GM21381 (cell line): ENCODE measurements around the gene PRDM16.

Experiments used
- ATAC-seq: cut with Tn5 transposase; IDR thresholded peaks from one replicate; pipeline ENCODE4 v1.9.1; 2021; ENCODE audit warnings: mild to moderate bottlenecking, moderate library complexity; ENCODE audit not compliant: unreplicated experiment

Gene PRDM16

DNA sequence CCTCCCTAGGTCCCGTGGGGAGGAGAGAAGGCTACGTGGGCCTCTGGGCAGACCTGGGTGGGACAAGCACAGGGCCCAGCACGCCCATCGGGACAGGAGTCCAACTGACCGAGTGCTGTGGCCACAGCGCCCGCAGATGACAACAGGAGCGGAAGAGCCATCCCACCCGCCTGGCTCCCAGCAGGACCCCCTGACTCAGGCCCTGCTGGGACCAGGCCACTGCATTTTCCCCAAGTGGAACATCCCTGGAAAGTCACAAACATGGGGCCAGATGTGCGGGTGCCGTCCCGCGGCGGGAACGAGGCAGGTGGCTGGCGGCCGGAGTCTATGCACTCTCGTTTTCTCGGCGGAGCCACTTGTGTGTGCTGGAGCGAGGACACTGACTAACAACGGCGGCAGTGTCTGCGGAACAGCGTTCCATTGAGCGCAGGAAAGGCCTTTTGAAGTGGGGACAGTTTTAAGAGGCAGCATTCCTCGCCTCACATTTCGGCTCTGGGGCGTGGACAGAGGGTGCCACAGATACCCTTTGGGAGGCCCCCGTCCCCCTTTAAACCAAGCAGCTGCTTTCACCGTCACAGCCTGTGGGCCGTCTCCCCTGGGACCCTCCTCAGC, 291.7 kb downstream of the PRDM16 start:
- ATAC-seq = no peak

DNA sequence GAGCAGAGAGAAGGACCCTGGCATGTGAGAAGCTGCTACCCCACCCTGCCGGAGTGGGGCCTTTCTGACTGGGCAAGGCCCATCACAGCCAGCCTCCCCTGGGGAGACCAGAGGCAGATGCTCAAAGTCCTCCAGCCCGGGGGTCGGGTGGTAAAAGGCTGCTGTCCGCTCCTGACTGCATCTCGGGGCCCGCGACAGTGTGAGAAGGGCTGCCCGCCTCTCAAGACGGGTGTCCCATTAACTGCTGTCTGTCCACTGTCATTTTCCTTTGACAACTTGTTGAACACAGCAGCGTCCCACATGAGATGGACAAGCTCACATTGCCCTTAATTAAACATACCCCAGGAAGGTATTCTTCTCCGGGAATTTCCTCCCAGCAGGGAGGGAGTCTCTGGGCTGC, 294.0 kb downstream of the PRDM16 start:
- no peak for ATAC-seq

DNA sequence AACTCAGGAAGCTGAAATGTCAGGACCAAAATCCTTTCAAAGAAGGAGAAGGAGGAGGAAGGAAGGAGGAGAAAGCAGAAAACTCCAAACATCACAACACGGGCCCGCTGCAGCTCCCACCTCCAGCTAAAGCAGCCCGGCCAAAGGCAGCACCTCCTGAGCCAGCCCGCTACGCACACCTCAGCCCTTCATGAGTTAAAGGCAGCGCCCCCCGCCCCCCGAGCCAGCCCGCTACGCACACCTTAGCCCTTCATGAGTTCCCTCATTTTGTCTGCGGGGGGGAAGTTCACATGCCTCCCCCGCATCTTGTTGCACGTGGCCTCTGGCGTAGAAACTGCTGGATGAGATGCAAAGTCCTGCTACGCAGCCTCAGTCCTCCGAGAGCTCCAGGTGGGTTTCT, 294.8 kb downstream of the PRDM16 start:
- no peak for ATAC-seq

DNA sequence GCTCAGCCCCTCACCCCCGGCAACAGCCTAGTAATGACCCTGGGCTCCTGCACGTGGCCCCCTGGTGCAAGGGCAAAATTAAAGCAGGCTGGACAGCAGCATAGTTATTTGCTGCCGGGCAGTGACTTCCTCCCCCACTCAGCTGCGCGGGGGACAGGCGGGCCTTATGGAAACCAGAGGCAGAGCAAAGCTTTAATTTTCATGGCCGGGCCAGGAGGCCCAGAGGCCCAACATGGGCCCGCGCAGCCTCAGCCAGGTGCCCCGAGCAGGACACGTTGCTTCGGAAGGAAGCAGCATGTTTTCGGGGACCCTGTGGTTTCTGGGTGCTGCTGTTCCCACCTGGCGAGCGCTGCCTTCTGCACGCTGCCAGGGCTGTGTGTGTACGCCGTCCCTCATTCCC, 295.5 kb downstream of the PRDM16 start:
- ATAC-seq = no peak

DNA sequence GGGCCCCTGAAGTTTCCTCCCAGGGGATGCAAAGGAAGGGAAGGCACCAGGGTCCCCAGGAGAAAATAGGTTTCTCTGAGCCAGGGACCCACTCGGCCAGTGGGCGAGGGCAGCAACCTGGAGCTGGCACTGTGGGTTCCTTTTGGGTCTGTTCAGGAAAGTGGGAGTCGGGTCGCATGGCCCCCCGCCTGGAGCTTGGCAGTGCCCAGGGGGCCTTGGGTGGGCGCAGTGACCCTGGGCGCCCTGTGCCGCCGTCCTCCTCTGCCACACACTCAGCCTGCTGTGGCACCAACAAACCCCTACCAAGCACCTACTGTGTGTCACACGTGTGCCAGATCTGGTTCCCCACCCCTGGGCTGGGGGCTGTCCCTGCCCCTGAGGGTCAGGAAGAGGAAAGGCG, 296.0 kb downstream of the PRDM16 start:
- no peak for ATAC-seq

DNA sequence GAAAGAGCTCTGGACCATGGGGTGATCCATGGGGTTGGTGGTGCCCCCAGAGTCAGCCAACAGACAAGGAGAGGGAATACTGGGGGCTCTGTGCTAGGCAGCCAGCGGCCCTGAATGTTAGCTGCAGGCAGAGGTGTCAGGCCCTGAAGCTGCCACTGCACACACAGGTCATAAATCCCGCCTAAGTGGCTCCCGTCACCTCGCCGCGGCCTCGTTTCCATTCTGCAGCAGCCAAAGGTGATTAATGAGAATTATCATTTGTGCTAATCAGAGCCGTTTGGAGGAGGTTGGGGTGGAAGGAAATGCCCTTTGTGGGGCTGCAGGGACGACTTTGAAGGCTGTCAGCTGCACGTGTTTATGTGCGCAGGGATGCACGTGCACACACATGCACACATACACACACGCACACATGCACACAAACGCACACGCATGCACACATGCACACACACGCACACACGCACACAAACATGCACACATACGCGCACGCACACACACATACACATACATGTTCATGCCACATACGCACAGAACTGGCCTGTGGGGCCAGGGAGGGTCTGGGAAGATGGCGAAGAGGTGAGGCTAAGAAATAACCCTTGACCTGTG, 296.6 kb downstream of the PRDM16 start:
- ATAC-seq = no peak

DNA sequence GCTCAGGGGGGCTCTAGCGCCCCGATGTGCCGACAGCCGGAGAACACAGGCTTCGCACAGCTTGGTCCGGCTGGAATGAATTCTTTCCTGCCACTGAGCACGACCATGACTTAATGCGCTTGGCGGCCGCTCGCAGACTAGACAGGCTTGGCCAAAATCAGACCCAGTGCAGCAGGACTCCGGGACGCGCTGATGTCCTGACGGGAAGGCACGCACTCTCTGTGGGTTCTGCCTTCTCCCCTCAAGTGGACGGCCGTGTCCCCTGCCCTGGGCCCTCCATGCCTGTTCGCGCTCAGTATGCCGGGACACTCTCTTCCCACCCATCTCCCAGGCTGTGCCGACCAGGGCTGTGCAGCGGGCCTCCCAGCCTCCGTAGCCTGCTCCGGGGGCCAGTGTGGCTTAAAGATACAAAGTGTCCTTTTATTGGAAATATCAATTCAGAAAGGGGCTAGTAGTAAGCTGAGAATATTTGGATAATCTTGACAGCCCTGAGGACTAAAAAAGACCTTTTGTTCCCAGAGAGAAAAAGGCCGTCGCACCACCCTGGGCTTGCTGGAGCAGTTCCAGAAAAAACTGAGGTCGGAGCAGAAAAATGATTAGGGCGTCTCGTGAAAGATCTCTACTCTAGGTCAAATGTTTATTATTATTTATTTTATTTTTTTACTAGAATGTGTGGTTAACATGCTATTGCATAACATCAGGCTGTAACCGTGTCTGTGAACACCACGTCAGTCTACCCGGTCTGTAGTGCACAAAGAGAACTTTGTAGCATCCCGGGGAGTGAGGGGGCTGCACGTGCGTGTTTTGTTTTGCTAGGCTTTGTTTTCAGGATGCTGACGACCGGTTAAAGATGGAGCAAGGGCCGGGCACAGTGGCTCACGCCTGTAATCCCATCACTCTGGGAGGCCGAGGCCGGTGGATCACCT, 297.4 kb downstream of the PRDM16 start:
- ATAC-seq = no peak

DNA sequence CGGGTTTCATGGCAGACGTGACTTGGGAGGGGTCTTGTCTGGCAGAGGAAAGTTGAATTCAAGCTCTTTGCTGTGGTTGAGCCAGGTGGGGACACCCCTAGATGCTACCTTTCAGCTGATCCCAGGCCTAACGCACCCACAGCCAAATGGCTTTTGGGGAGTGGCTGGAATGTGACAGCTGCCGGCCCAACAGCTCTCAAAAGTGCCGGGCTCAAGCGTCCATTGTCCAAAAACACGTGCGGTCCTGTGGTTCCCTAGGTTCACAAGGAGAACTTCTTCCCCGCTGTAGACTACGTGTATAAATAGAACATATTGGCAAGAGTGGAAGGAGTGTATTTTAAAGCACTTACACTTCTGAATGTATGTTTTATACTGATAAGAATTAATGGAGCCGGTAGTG, 298.4 kb downstream of the PRDM16 start:
- no peak for ATAC-seq

DNA sequence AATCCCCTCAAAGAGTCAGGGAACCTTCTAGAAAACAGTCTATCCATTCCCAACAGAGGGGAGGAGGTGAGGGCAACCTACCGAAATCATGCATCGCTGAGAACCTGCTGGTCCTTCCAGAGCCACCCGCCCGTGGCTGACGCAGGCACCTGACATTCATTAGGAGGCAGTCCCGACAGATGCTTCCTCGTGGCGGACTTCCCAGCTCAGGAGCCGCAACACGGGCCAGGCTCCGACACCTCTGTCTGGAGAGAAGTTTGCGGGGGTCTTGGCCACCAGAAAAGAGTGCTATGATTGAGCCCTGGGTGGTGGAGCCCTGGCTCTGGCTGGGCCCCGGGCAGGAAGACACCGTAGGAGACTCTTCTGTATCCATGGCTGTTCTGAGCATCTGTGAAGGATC, 299.1 kb downstream of the PRDM16 start:
- no peak for ATAC-seq

DNA sequence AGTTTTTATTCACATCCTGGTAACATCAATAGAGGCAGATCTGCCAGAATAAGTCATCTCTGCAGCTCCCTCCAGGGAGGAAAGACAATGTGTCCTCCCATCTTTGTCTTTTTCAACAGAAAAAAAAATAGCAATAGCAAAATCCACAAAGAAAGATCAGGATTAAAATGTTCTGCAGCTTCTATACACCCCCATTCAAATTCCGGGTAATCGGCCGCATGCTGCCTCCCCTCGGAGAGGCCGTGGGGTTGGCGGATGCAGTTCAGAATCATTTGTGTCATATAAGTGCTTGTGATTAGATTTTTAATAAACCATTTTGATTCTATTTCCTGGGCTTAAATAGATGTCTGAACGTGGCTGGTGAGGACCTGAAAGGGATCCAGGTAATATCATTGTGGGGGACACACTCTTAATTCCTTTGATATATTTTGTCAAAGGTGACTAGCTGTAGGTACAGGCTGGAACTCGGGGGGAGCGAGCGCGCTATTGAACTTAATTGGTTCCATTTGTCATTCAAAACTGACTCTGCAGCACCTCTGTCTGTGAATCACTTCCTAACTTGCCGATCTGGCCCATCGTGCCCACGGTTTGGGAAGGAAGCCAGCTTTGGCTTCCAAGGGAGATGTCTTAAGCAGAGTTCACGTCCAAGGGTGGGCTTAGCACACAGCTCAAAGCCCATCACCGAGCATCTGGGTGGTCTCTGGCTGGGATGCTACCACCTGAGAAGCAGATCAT, 299.9 kb downstream of the PRDM16 start:
- no peak for ATAC-seq

DNA sequence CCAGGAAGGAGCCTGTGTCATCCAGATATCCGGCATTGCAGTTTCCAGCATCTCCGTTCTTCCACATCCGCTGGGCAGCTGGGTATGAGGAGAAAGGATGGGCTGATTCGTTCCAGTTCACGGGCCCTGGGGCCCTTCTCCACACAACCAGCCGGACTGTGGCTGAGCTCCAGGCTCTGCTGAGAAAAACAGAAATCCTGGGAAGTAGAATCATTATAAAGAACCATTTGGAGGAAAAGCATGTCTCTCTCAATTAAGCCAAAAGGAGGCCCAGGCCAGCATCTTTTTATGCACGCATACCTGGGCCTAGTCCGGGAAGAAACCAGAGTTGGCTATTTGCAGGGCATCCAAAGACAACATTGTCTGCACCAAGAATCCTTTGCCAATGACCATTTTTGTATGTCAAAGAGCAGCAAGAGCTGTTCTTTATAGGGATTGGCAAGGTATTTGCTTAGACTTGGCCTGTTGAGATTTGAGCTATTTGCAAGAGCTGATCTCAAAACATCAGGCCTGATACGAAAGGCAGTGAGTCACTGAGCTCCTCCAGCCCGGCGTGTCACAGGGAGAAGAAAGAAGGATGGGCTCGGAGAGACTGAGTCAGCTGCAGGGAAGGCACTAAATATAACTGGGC, 300.6 kb downstream of the PRDM16 start:
- no peak for ATAC-seq

DNA sequence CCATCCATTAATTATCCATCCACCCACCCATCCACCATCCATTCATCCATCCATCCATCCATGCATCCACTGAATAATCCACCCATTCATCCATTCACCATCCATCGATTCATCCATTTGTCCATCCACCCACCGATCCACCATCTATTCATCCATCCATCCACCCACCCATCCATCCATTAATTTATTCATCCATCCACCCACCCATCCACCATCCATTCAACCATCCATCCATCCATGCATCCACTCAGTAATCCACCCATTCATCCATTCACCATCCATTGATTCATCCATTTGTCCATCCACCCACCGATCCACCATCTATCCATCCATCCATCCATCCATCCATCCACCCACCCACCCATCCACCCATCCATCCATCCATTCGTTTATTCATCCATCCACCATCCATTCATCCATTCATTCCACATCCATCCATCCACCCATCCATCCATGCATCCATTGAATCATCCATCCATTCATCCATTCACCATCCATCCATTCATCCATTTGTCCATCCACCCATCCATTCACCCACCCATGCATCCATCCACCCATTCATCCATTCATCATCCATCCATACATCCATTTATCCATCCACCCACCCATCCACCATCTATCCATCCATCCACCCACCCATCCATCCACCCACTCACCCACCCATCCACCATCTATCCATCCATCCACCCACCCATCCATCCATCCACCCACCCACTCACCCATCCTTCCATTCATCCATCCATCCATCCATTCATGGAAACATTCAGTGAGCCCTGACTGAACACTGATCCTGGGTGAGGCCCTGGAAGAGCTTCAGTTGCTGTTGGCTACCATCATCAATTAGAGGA, 302.1 kb downstream of the PRDM16 start:
- ATAC-seq = no peak

DNA sequence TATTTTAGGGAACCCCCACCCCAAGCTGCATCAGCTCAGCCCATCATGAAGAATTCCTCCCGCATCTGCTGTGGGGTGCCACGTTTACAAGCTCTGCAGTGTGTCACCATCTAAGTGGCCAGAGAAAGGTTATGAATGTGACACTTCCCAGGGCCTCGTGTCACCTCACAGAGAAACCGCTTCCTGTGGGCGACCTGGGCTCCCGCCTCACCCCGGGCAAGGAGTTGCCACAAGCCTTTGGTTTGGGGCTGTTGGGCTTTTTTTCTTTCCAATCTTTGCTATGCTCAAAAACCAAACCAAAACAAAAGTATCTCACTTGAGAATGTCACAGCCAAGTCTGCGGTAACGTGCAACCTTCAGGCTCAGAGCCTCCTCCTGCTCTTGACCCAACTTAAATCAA, 303.3 kb downstream of the PRDM16 start:
- no peak for ATAC-seq

DNA sequence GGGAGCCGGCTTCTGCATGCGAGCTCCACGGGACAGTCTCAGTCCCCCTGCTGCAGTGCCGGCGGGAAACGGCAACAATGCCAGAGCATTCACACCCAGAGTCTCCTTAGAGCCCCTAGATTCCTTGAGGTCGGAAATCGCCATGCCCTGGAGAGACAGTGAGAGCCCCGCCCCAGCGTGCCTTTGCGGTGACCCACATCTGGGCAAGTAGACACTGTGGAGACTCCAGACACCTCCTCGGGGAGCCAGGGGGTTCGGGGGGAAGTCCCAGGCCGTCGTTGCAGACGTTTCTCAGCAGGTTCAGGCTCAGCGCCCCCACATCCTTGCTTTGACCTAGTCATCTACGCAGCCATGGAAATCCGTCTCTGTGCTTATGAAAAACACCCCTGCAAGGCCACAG, 304.2 kb downstream of the PRDM16 start:
- no peak for ATAC-seq

DNA sequence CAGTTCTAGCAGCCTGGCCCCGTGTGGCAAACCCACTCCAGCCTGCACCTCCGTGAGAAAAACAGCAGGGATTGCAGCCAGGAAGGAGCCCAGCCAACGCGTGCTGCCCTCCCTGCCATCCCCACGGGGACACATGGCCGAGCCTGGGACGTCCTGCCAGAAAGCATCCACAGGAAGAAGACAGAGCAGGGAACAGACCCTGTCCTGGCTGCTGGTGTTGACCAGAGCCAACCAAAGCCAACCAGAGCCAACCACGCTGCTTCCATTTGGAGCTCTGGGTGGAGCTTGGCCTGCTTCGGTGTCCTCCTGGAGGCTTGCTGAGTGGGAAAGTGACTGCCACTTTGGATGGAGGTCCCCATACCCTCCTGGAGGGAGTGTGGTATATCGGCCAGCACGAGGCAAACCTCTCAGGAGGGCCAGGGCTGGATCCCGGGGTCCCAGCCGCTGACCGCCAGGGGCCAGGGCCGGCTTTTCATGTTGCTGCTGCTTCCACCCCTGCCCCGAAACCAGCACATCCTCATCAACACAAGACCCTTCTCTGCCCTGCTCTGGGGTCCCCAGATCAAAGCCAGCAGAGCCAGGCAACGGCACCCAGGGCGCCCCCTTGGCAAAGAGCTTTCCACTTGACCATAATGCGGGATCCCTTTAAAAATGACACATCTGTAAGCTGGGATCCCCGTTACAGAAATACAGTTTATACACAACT, 304.9 kb downstream of the PRDM16 start:
- no peak for ATAC-seq

DNA sequence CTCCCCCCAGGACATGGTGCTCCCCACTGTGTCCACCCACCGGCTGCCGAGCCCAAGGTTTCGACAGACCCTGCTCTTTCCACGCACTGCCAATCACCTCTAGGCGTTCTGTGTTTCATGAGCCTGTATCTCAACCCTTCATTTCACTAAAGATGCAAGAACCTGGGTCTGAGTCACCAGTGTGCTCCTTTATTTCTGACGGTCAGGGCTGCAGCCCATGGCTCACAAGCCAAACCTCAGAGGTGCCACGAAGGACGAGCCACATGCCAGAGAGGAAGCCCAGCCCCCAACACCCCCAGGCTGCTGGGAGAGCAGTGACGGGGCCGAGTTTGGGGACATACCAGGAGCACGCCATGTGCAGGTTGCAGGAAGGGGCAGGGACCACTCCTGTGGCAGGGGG, 306.2 kb downstream of the PRDM16 start:
- no peak for ATAC-seq

DNA sequence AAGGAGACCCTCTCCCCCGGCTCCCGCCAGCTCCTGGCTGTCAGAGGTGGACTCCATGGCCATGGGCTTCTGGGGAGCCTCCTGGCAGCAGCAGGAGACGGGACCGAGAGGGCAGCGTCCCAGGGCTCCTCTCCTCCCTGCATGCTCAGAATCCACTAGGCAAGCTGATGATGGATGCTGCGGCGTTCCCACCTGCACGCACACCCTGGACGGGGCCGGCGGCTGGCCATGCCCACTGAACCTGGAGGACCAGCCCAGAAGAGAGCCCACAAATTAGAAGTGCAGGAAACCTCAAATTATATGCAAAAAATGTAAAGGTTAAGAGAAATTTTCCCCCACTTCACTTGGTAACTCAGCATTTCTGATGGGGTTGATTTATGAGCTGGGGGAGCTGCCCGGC, 308.2 kb downstream of the PRDM16 start:
- ATAC-seq = no peak

DNA sequence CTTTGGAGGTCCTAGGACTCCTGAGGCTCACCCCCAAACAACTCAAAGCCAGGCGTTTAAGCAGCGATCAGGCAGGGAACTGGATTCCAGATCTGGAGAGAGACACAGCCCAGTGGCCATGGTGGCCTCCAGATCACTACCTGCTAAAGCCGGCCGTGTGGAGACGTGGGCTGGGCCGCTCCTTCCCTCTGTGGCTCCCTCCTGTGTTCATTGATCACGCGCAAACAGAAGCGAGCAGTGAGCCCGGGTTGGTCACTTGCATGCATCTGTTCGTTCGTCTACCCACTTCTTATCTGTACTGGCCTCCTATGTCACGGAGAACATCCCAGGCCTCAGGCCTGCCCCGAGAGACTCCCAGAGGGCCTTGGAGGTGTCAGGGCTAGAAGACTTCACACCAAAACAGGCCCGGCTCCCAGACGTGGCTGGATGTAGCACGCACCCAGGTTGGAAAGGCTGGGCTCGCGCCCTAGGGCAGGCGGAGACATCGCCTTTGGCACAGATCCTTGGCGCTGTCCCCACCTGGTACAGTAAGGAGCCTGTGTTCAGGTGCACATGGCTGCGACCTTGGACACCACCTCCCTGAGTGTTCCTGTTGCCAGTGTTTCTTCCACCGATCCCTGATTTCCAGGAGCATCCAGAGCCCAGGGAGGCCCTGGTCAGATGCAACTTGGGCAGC, 308.7 kb downstream of the PRDM16 start:
- ATAC-seq = no peak
